Upper lobe of right lung (tissue), 1 donor: ENCODE data around the gene SP4. TPM values are rescaled to one million over a fixed set of nuclear protein-coding genes. Genes with fewer than 3 reads are reported as not detected.

Experiments
- ATAC-seq: fragments of 200-7000 bp; cut with Tn5 transposase; one replicate; pipeline ENCODE4 v1.9.1; 2020; ENCODE audit warnings: mild to moderate bottlenecking, moderate library complexity
- DNase-seq: peaks from one replicate; pipeline ENCODE4 v3.0.0-alpha.2; 2020
- H3K27ac ChIP-seq: fragments of 200-600 bp; one replicate; pipeline ENCODE4 v1.8.0; 2022
- H3K27me3 ChIP-seq: fragments of 200-600 bp; one replicate; pipeline ENCODE4 v1.8.0; 2022; ENCODE audit warnings: mild to moderate bottlenecking
- H3K36me3 ChIP-seq: fragments of 200-600 bp; one replicate; pipeline ENCODE4 v1.8.0; 2022
- H3K4me1 ChIP-seq: fragments of 200-600 bp; one replicate; pipeline ENCODE4 v1.8.0; 2022
- H3K4me3 ChIP-seq: fragments of 200-600 bp; one replicate; pipeline ENCODE4 v1.8.0; 2022; ENCODE audit warnings: mild to moderate bottlenecking
- H3K9me3 ChIP-seq: fragments of 200-600 bp; one replicate; pipeline ENCODE4 v1.8.0; 2022
- intact Hi-C: fragments of 100-400 bp; cut with DNase I; formaldehyde crosslinking; loops from one replicate; pipeline ENCODE4 v1.11.0; 2022
- total RNA-seq: library from RNA; stranded (reverse); fragmentation: NEBNext Ultra II Directional; extraction: Animal tissue kit (Norgen Biotek cat#: 25700); gene quantifications from one replicate; pipeline ENCODE4 v1.2.1, GENCODE V29; 2021
- TF ChIP-seq, protein P1 (sequence below): fragments of 200-600 bp; IDR thresholded peaks from one replicate; pipeline ENCODE4 v1.8.0; 2022; ENCODE audit warnings: antibody characterized with exemption
- donor health status: DM: no; HTN: yes; CAD: no; lungs with severe emphysema.

The SP4 gene
- total RNA-seq, 1 donor from 2014 or later, result 8.2 TPM

- TF ChIP-seq, protein P1, sequence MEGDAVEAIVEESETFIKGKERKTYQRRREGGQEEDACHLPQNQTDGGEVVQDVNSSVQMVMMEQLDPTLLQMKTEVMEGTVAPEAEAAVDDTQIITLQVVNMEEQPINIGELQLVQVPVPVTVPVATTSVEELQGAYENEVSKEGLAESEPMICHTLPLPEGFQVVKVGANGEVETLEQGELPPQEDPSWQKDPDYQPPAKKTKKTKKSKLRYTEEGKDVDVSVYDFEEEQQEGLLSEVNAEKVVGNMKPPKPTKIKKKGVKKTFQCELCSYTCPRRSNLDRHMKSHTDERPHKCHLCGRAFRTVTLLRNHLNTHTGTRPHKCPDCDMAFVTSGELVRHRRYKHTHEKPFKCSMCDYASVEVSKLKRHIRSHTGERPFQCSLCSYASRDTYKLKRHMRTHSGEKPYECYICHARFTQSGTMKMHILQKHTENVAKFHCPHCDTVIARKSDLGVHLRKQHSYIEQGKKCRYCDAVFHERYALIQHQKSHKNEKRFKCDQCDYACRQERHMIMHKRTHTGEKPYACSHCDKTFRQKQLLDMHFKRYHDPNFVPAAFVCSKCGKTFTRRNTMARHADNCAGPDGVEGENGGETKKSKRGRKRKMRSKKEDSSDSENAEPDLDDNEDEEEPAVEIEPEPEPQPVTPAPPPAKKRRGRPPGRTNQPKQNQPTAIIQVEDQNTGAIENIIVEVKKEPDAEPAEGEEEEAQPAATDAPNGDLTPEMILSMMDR, result no peak
- DNase-seq, result no peak
- H3K4me3 ChIP-seq, result no peak overlapping the region
- no peaks in the 10 kb centered on the region for H3K36me3 ChIP-seq
- H3K4me1 ChIP-seq, result no peaks in the 10 kb centered on the region
- H3K27ac ChIP-seq, result no peak overlapping the region
- no peak for ATAC-seq
- H3K27me3 ChIP-seq, result no peaks in the 10 kb centered on the region
- no peaks in the 10 kb centered on the region for H3K9me3 ChIP-seq
- intact Hi-C loops, result no loop called here
These were observed 35.6 kb downstream of the SP4 start for GRCh38 chr7:21463524-21463923.

DNA sequence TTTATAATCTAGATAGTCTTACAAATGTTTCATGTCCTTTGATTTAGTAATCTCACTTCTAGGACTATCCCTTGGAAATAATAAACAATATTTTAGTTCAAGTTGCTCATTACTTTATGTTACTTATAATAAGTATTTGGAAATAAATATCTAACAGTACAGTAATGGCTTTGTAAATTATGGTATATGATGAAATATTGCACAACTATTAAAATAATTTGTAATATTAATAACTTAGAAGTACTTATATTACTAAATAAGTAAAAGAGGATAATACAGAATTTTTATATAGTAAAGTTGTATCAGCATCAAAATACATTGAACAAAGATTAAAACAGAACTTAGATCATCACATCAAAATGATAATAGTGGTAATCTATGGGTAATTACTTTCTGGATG, 41.1 kb downstream of the SP4 start:
- Histone ChIP-seq H3K4me3 (no peak overlapping the region), H3K27me3 (no peaks in the 10 kb centered on the region), H3K36me3 (no peaks in the 10 kb centered on the region), H3K4me1 (no peaks in the 10 kb centered on the region), H3K9me3 (no peaks in the 10 kb centered on the region), H3K27ac (no peak overlapping the region)
- intact Hi-C loops, result no loop called here
- ATAC-seq (no peak), DNase-seq (no peak)
- TF ChIP-seq, protein P1, result no peak

GRCh38 chr7:21469894-21470293, 42.0 kb downstream of the SP4 start:
- no peaks in the 10 kb centered on the region for H3K27me3 ChIP-seq
- intact Hi-C loops, result no loop called here
- TF ChIP-seq, protein P1, result no peak

DNA sequence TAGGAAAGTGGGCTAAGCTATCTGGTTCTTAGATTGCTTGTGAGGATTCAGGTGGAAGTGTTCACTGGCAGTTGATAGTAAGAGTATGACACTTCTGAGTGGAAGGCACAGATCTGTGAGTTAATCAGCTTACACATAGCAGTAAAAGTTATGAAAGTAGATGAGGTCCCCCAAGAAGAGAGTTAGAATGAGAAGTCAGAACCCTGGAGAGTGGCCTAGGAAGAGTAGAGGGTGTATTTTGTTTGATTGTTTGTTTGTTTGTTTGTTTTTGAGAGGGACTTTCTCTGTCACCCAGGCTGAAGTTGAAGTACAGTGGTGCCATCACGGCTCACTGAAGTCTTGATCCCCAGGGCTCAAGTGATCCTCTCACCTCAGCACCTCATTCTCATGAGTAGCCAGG, 44.1 kb downstream of the SP4 start:
- intact Hi-C loops, result no loop called here
- Histone ChIP-seq H3K36me3 (no peaks in the 10 kb centered on the region), H3K4me1 (no peaks in the 10 kb centered on the region), H3K27ac (no peak overlapping the region), H3K9me3 (no peaks in the 10 kb centered on the region), H3K4me3 (no peak overlapping the region), H3K27me3 (no peaks in the 10 kb centered on the region)
- TF ChIP-seq, protein P1, result no peak
- no peak for DNase-seq
- no peak for ATAC-seq

More at GRCh38 chr7:21469894-21470293, 42.0 kb downstream of the SP4 start:
- Histone ChIP-seq H3K9me3 (no peaks in the 10 kb centered on the region), H3K4me1 (no peaks in the 10 kb centered on the region), H3K36me3 (no peaks in the 10 kb centered on the region), H3K27ac (no peak overlapping the region), H3K4me3 (no peak overlapping the region)
- ATAC-seq (no peak), DNase-seq (no peak)

GRCh38 chr7:21476429-21476828, 48.5 kb downstream of the SP4 start:
- Histone ChIP-seq H3K9me3 (no peaks in the 10 kb centered on the region), H3K27ac (no peak overlapping the region), H3K4me3 (no peak overlapping the region), H3K27me3 (no peaks in the 10 kb centered on the region), H3K4me1 (no peaks in the 10 kb centered on the region), H3K36me3 (peaks cover 10% of the 10 kb centered on the region)
- ATAC-seq, result no peak
- TF ChIP-seq, protein P1, result no peak
- intact Hi-C loops, result no loop called here
- DNase-seq, result no peak

DNA sequence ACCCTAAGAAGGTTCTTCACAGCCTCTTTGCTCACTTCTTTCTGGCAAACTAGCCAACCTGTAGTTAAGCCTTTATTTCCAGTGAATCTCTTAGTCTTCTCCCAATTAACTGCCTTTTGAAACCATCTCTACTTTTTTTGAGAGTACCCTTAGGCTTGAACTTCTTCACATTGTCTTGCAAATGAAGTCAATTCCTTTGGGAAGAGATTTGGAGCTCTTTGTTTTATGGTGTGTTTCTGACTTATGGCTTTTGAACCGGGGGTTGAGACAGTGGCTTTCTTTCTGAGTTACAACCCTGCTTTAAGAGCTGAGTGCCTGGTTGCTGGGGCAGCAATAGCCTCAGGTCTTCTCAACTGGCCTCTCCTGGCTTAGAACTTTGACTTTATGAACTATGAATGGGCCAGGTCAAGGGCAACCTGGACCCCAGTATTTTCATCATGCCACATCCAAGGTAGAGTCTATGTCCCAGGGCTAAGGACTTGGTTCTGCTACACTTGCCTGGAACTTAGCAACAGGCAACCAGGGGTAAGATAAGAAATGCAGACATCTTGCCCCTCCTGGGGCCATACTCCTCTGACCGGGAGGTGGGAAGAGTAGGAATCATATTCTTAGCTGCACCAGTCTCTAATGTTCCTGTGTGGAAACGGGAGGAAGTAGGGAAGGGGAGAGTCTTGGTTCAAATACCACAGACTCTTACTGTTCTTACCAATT, 53.0 kb downstream of the SP4 start:
- Histone ChIP-seq H3K9me3 (no peaks in the 10 kb centered on the region), H3K27me3 (no peaks in the 10 kb centered on the region), H3K36me3 (peaks cover 19% of the 10 kb centered on the region), H3K4me3 (no peak overlapping the region), H3K27ac (no peak overlapping the region), H3K4me1 (no peaks in the 10 kb centered on the region)
- ATAC-seq (no peak), DNase-seq (no peak)
- intact Hi-C loops, result no loop called here
- TF ChIP-seq, protein P1, result no peak
